Stimulated activated naive CD4-positive, alpha-beta T cell treated with Interleukin-2 at 50 U/mL for 16 hours (primary cell): ENCODE measurements around the gene MED13L.
"Not testable (repeated sequence)": the region's sequence is repeated elsewhere in the genome, so short reads cannot be mapped to it uniquely, and the experiment has no call there.

Experiments used
- DNase-seq: peaks from one replicate; lab custom pipeline; 2025; lab: John Stamatoyannopoulos, UW

The MED13L gene

GRCh38 chr12:116054280-116054679, 223.2 kb downstream of the MED13L start:
- DNase-seq, result no peak

GRCh38 chr12:116053479-116054200, 223.9 kb downstream of the MED13L start:
- no peak for DNase-seq

DNA sequence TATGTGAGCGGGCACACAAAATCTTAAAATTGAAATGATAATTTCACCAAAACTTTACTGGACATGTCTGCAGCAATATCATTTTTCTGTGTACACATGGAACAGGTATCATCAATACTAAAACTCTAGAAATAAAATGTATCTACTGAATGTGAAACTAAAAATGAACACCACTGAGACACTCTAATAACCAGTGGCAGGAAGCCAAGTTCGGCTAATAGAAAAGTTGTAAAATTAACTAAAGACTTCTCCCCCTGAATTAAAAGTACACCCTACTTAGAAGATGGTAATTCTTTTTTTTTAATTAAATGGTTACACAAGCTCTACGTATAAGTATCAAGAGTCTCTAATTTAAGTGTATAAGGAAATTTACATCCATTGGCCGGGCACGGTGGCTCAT, 227.2 kb downstream of the MED13L start:
- DNase-seq, result no peak

DNA sequence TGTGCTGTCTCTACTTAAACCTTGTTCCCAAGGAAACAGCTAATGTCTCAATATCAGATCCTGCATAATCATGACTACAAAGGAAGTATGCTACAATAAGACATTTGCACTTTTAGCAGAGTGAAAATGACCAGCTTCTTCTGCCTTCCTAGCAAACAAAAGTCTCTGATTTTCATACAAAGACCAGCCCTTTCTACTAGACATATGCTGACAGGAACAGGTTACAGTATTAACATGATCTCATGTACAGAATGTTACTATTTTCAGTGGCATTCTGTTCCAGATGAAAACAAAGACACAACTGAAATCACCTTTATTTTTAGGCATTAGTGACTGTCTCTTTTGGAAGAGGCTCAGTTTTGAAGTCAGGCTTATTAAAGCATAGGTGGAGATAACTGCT, 228.6 kb downstream of the MED13L start:
- DNase-seq, result no peak

DNA sequence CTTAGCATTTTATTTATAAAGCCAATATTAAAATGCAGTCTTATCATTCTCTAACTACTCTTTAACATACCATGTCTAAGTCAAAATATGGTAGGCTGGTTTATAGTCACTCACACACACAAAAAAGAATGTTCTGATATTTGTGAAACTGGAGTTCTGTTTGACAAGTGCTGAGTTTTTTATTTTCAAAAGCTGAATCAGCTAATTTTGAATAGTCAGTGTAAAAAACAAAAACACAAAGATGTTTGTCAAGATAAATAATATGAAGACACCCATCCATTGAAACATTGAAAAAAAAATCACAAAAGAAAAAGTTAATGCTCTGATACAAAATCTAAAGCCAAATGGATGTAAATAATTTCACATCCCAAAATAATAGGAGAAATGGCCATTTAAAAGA, 231.5 kb downstream of the MED13L start:
- no peak for DNase-seq

GRCh38 chr12:116045150-116045549, 232.3 kb downstream of the MED13L start:
- DNase-seq, result no peak

GRCh38 chr12:116043659-116044535, 233.6 kb downstream of the MED13L start:
- DNase-seq, result no peak

GRCh38 chr12:116040402-116040801, 237.1 kb downstream of the MED13L start:
- DNase-seq, result no peak

GRCh38 chr12:116039081-116039480, 238.4 kb downstream of the MED13L start:
- DNase-seq, result no peak

DNA sequence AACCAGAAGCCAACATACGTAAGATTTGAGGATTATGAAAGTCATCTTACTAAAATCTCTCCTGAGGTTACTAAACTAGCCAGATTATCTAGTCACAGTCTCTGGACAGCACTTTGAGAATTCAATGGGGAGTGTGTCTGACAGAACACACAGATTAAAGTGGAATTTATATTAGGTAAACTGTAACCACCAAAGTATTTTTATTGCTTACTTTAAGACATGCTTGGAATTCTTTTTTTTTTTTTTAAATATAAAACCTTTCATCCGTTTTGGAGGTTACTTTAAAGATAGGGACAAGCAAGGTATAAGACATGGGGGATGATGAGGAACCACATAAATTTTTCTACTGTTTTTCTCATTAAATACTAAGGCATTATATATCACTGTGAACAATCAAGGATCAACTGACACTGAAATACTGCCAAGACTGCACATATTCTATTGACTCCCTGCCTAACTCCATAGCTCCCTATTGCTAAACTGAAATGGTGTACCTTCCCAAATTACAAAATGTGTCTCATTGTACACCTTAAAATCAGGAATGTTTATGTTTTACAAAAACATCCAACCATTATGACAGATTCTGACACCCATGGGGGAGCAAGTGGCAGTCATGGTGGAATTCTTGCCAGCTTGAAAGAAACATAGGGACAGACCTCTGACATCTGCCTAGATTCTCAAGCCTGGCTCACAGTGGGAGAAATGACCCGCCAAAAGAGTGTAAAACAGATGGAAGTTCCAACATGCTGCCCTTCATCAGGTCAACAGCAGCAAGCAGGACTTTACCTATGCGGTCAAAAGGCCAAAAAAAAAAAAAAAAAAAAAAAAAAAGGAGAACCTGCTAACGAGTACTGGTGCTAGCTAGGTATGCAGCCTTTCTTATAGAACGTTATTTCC, 239.3 kb downstream of the MED13L start:
- no peak for DNase-seq

DNA sequence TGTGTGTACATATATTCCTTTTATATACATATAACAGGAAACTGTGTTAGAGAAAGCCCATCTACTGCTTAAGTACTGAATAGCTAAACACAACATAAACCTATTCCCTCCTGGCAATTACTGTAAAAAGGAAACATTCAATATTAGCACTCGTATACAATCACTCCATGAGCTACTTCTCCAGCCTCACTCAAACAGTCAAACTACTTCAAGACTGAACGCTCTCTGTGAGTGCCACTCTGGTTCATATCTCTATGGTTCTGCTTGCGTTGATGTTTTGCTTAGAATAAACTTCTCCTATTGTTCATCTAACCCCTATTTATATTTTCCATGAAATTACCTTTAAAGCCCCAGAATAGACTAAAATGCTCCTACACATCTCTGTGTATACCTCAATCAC, 243.7 kb downstream of the MED13L start:
- no peak for DNase-seq

DNA sequence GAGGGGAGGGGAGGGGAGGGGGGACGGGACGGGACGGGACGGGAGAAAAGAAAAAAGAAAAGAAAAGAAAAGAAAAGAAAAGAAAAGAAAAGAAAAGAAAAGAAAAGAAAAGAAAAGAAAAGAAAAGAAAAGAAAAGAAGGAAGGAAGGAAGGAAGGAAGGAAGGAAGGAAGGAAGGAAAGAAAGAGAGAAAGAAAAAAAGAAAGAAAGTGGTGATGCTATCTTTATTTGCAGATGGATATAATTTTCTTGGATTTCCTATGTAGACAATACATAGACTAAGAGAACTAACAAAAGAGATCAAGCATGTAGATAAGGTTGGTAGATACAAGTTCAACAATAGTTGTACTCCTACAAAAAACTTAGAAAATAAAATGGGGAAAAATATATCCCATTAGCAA, 245.9 kb downstream of the MED13L start:
- not testable (repeated sequence) for DNase-seq

- DNase-seq, result no peak
Observed at GRCh38 chr12:116028619-116029018, 248.9 kb downstream of the MED13L start.

- DNase-seq, result no peak
Observed at GRCh38 chr12:116027551-116027821, 250.0 kb downstream of the MED13L start.

GRCh38 chr12:116026768-116027550, 250.5 kb downstream of the MED13L start:
- DNase-seq, result no peak

DNA sequence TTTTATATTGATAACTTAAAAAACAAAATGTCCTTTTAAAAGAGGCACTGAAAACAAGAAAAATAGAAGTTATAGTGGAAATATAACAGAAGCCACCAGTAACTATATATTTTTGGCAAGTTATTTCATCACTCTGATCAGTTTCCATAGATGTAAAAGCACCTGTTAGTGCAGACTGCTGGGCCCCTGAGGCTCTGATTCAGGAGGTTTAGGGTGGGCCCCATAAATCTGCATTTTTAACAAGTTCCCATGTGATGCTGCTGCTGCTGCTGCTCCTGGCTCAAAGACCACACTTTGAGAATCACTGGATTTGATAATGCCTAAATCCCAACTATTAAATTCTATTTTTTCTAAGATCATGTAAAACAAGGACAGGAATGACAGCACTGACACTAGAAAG, 251.1 kb downstream of the MED13L start:
- no peak for DNase-seq

DNA sequence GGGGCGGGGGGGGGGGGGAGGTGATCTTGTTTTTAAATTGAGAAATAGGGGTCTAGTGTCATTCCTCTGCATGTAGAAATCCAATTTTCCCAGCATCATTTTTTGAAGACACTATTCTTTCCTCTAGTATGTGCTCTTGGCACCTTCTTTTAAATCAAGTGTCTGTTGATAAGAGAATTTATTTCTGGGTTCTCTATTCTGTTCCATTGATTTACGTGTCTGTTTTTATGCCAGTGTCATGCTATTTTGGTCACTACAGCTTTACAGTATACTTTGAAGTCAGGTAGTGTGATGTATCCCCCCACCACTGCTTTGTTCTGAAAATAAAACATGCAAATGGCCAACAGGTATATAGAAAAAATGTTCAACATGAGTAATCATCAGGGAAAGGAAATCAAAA, 252.7 kb downstream of the MED13L start:
- DNase-seq, result no peak

- no peak for DNase-seq
Observed at GRCh38 chr12:116019415-116019814, 258.1 kb downstream of the MED13L start.

- no peak for DNase-seq
Observed at GRCh38 chr12:116018282-116018681, 259.2 kb downstream of the MED13L start.

GRCh38 chr12:116015525-116015924, 262.0 kb downstream of the MED13L start:
- no peak for DNase-seq

DNA sequence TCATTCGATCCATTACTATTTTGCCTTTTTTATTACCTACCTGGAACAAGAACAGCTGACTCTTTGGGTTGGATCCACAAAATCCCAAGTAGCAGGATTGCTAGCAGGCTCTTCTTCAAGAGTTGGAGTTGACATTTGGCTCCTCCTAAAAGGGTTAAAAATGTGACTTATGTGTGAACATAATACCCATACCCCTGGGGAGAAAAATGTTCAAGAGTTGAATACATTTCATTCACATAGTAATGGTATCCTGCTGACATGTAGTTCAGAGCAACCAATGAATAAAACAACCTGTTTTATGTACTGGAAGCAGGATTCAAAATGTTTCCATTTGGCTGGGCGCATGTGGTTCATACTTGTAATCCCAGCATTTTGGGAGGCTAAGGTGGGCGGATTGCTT, 264.7 kb downstream of the MED13L start:
- no peak for DNase-seq

DNA sequence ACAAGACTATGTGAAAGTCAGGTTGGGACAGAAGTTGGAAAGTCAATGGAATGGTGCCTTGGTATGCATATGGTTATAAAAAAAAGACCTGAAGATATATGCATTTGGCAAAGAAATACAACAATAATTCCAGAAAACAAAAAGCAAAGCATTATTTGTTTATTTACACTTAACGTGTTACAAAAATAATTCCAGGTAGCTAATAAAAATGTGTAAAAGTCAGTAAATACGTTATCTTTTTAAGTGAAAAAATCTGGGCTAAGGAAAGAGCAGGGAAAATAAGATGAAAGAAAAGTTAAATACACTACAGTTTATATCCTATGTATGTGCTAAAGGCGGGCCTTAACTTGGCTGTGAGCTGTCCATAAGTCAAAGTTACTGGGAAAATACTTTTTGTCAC, 266.3 kb downstream of the MED13L start:
- no peak for DNase-seq
